Right lobe of liver (tissue), 6 donors: ENCODE measurements around the gene ZNF512B. TPM values are rescaled to one million over a fixed set of nuclear protein-coding genes. Genes with fewer than 3 reads are reported as not detected.
"Not testable (repeated sequence)": the region's sequence is repeated elsewhere in the genome, so short reads cannot be mapped to it uniquely, and the experiment has no call there.

Source experiments
- ATAC-seq, 4 donors: fragments of 200-7000 bp; cut with Tn5 transposase; one replicate each; pipeline ENCODE4 v1.9.1; 2020; ENCODE audit warnings: mild to moderate bottlenecking in 4 of 4, moderate library complexity in 4 of 4
- DNase-seq, 3 donors: peaks; one replicate each; pipeline ENCODE4 v3.0.0-alpha.2; 2020
- H3K27ac ChIP-seq, 3 donors: fragments of 200-600 bp; one replicate each; pipeline ENCODE4 v1.8.0; 2022
- H3K27me3 ChIP-seq, 2 donors: fragments of 200-600 bp; one replicate each; pipeline ENCODE4 v1.8.0; 2022
- H3K36me3 ChIP-seq, 4 donors: fragments of 200-600 bp; sonication (generic) in 1 of 4; one replicate each; pipeline versions ENCODE4 v1.5.1 to v1.8.0; 2017 to 2022; ENCODE audit warnings: control low read depth in 1 of 4
- H3K4me1 ChIP-seq, 4 donors: fragments of 200-600 bp; sonication (generic) in 1 of 4; one replicate each; pipeline versions ENCODE4 v1.5.1 to v1.8.0; 2017 to 2022; ENCODE audit warnings: control low read depth in 1 of 4
- H3K4me3 ChIP-seq, 3 donors: fragments of 200-600 bp; one replicate each; pipeline ENCODE4 v1.8.0; 2022
- H3K9me3 ChIP-seq, 4 donors: fragments of 200-600 bp; sonication (generic) in 1 of 4; one replicate each; pipeline versions ENCODE4 v1.5.1 to v1.8.0; 2017 to 2022; ENCODE audit warnings: control low read depth in 1 of 4
- CTCF ChIP-seq, 4 donors: fragments of 200-600 bp in 3 of 4; fragments of 450-650 bp in 1 of 4; IDR thresholded peaks; one replicate each; pipeline versions ENCODE4 v1.5.1 to v1.8.0; 2016 to 2022; ENCODE audit warnings: antibody characterized with exemption in 4 of 4, mild to moderate bottlenecking in 2 of 4
- POLR2A ChIP-seq: fragments of 450-650 bp; IDR thresholded peaks from one replicate; pipeline ENCODE4 v1.6.1; 2017; ENCODE audit warnings: antibody characterized with exemption, mild to moderate bottlenecking
- WGBS: methylation state at CpG from one replicate; pipeline ENCODE4 v1.1.6; 2018; ENCODE audit warnings: low coverage, low lambda C conversion rate; ENCODE audit not compliant: insufficient coverage; ENCODE audit errors: missing lambda C conversion rate; 5-methylcytosine and 5-hydroxymethylcytosine counted together
- intact Hi-C, 2 donors: fragments of 100-400 bp; cut with DNase I; formaldehyde crosslinking; loops; one replicate each; pipeline versions ENCODE4 v1.11.2 to v1.14.1; 2022
- total RNA-seq, 6 experiments: library from RNA; depleted of rRNA in 2 of 6; stranded (reverse); fragments of >200 nt in 2 of 6; fragmentation: NEBNext Ultra II Directional in 3 of 6; extraction: Animal tissue kit (Norgen Biotek cat#: 25700) in 3 of 6; gene quantifications; one replicate each; pipeline versions ENCODE4 v1.1.0 to v1.2.4, GENCODE V29; 2016 to 2023
- donor health status: DM: no; HTN: yes; CAD: no.
- donor health status: DM: no; HTN: no; CAD: no.
- donor health status: DM: no; HTN: no; CAD: no.
- donor health status: DM: no; HTN: yes; CAD: no.
- donor health status: DM: no; HTN: yes; CAD: no.

ZNF512B gene
- total RNA-seq, 6 experiments from 2014 or later = 10.8 to 16.8 (median 14.0) TPM

GRCh38 chr20:63933646-63934045 is 36.1 kb downstream of the ZNF512B start:
- Histone ChIP-seq H3K27me3 (no peaks in the 10 kb centered on the region), H3K36me3 (peaks cover 0 to 48% (median 21%) of the 10 kb centered on the region in 4 donors), H3K27ac (no peak overlapping the region), H3K4me1 (no peaks in the 10 kb centered on the region), H3K9me3 (no peaks in the 10 kb centered on the region), H3K4me3 (no peak overlapping the region)
- 80% methylated on average over 1 of the region's 5 CpGs for WGBS
- TF ChIP-seq POLR2A (no peak), CTCF (IDR thresholded peaks at IDR 0.05) (no peak)
- intact Hi-C loops = loop anchor here in 1 of 2 donors (10.0 kb wide), 1 partner anchor 49 kb away; no protein-coding TSS in a partner anchor
- DNase-seq (no peak), ATAC-seq (no peak)

GRCh38 chr20:63932606-63933160 is 37.0 kb downstream of the ZNF512B start:
- WGBS = 90% methylated on average over 5 of the region's 17 CpGs
- no peaks in the 10 kb centered on the region for H3K9me3 ChIP-seq
- peaks cover 0 to 56% (median 25%) of the 10 kb centered on the region in 4 donors for H3K36me3 ChIP-seq
- H3K4me1 ChIP-seq = no peaks in the 10 kb centered on the region
- no peak overlapping the region for H3K4me3 ChIP-seq
- no peak for ATAC-seq
- H3K27ac ChIP-seq = no peak overlapping the region
- intact Hi-C loops = loop anchor here in 1 of 2 donors (10.0 kb wide), 1 partner anchor 48 kb away; no protein-coding TSS in a partner anchor
- DNase-seq = no peak
- no peaks in the 10 kb centered on the region for H3K27me3 ChIP-seq
- no peak for TF ChIP-seq CTCF (IDR thresholded peaks at IDR 0.05)
- TF ChIP-seq POLR2A = no peak

GRCh38 chr20:63931735-63932134 is 38.0 kb downstream of the ZNF512B start:
- Histone ChIP-seq H3K9me3 (no peaks in the 10 kb centered on the region), H3K4me1 (no peaks in the 10 kb centered on the region), H3K27me3 (no peaks in the 10 kb centered on the region), H3K4me3 (no peak overlapping the region), H3K27ac (no peak overlapping the region), H3K36me3 (peaks cover 0 to 56% (median 25%) of the 10 kb centered on the region in 4 donors)
- no peak for TF ChIP-seq CTCF (IDR thresholded peaks at IDR 0.05)
- no peak for TF ChIP-seq POLR2A
- 84% methylated on average over 5 of the region's 19 CpGs for WGBS
- ATAC-seq = no peak
- intact Hi-C loops = loop anchor here in 1 of 2 donors (10.0 kb wide), 1 partner anchor 47 kb away; no protein-coding TSS in a partner anchor
- no peak for DNase-seq

GRCh38 chr20:63930971-63931553 is 38.7 kb downstream of the ZNF512B start:
- DNase-seq (no peak), ATAC-seq (no peak)
- intact Hi-C loops = loop anchor here in 1 of 2 donors (10.0 kb wide), 1 partner anchor 46 kb away; no protein-coding TSS in a partner anchor
- Histone ChIP-seq H3K4me3 (no peak overlapping the region), H3K36me3 (peaks cover 0 to 56% (median 25%) of the 10 kb centered on the region in 4 donors), H3K9me3 (no peaks in the 10 kb centered on the region), H3K4me1 (no peaks in the 10 kb centered on the region), H3K27ac (no peak overlapping the region), H3K27me3 (no peaks in the 10 kb centered on the region)
- 86% methylated on average over 3 of the region's 37 CpGs for WGBS
- TF ChIP-seq CTCF (IDR thresholded peaks at IDR 0.05) (no peak), POLR2A (no peak)

- ATAC-seq, H3K4me1 ChIP-seq, H3K27ac ChIP-seq, H3K4me3 ChIP-seq, intact Hi-C loops, DNase-seq, H3K9me3 ChIP-seq, H3K27me3 ChIP-seq: not testable (repeated sequence)
- H3K36me3 ChIP-seq = peaks cover 0 to 45% (median 25%) of the 10 kb centered on the region in 4 donors
- 93% methylated on average over 12 of the region's 31 CpGs for WGBS
These were observed 40.3 kb downstream of the ZNF512B start for GRCh38 chr20:63929473-63929883.
